Hepatocyte (in vitro differentiated cells): Measurements from ENCODE around the gene EEFSEC. TPM values are rescaled to one million over a fixed set of nuclear protein-coding genes. Genes with fewer than 3 reads are reported as not detected.

Experiments
- DNase-seq: peaks from one replicate; pipeline ENCODE4 v3.0.0-alpha.2; 2016; ENCODE audit warnings: low spot score
- H2AFZ ChIP-seq: fragments of 200-600 bp; sonication (generic); 2 replicates; pipeline ENCODE4 v1.6.0; 2016; ENCODE audit warnings: antibody characterized with exemption, mild to moderate bottlenecking
- H3K27ac ChIP-seq: fragments of 200-600 bp; sonication (generic); 2 replicates; pipeline ENCODE4 v1.5.1; 2016; ENCODE audit warnings: mild to moderate bottlenecking
- H3K27me3 ChIP-seq: fragments of 200-600 bp; sonication (generic); 2 replicates; pipeline ENCODE4 v1.6.1; 2016
- H3K36me3 ChIP-seq: fragments of 200-600 bp; sonication (generic); replicated peaks from 2 replicates; pipeline ENCODE4 v1.5.1; 2016; ENCODE audit warnings: low read depth; ENCODE audit not compliant: insufficient read depth
- H3K4me1 ChIP-seq: fragments of 200-600 bp; sonication (generic); 2 replicates; pipeline ENCODE4 v1.5.1; 2016; ENCODE audit warnings: mild to moderate bottlenecking, moderate library complexity; ENCODE audit not compliant: insufficient read depth
- H3K4me2 ChIP-seq: fragments of 200-600 bp; sonication (generic); 2 replicates; pipeline ENCODE4 v1.6.0; 2016
- H3K4me3 ChIP-seq: fragments of 200-600 bp; sonication (generic); 2 replicates; pipeline ENCODE4 v1.5.1; 2016; ENCODE audit warnings: mild to moderate bottlenecking
- H3K79me2 ChIP-seq: fragments of 200-600 bp; sonication (generic); 2 replicates; pipeline ENCODE4 v1.6.0; 2017; ENCODE audit warnings: mild to moderate bottlenecking
- H3K9me2 ChIP-seq: fragments of 200-600 bp; sonication (generic); replicated peaks from 2 replicates; pipeline ENCODE4 v1.6.0; 2017; ENCODE audit warnings: mild to moderate bottlenecking; ENCODE audit not compliant: insufficient read depth
- H3K9me3 ChIP-seq: fragments of 200-600 bp; sonication (generic); 2 replicates; pipeline ENCODE4 v1.5.1; 2016; ENCODE audit warnings: low read depth, mild to moderate bottlenecking
- H4K20me1 ChIP-seq: fragments of 200-600 bp; sonication (generic); 2 replicates; pipeline ENCODE4 v1.6.0; 2016; ENCODE audit warnings: mild to moderate bottlenecking; ENCODE audit not compliant: insufficient read depth, poor library complexity, severe bottlenecking
- EZH2 ChIP-seq: fragments of 200-600 bp; sonication (generic); IDR thresholded peaks from 2 replicates; pipeline ENCODE4 v1.6.1; 2016; ENCODE audit warnings: antibody characterized with exemption, mild to moderate bottlenecking, borderline replicate concordance
- EZH2phosphoT487 ChIP-seq: fragments of 200-600 bp; sonication (generic); IDR thresholded peaks from one replicate; pipeline ENCODE4 v1.6.1; 2018; ENCODE audit warnings: antibody characterized with exemption, mild to moderate bottlenecking, low read depth, moderate library complexity; ENCODE audit not compliant: unreplicated experiment, severe bottlenecking
- whole genome bisulfite sequencing: methylation state at CpG from one replicate; pipeline ENCODE4 v1.1.6; 2016; ENCODE audit warnings: low lambda C conversion rate; ENCODE audit errors: missing lambda C conversion rate; 5-methylcytosine and 5-hydroxymethylcytosine counted together
- polyA plus RNA-seq: library from polyadenylated mRNA; unstranded; fragments of >200 nt; fragmentation: Nextera tagmentation; extraction: Ambion mirVana; gene quantifications from 2 replicates; pipeline ENCODE4 v1.2.1, GENCODE V29; 2016
- total RNA-seq: library from RNA; depleted of rRNA; stranded (reverse); fragments of >200 nt; gene quantifications from 2 replicates; pipeline ENCODE4 v1.2.3, GENCODE V29; 2014
- TF ChIP-seq, protein P1 (sequence below): fragments of 200-600 bp; sonication (generic); IDR thresholded peaks from 2 replicates; pipeline ENCODE4 v1.5.1; 2016; ENCODE audit warnings: antibody characterized with exemption, mild to moderate bottlenecking; ENCODE audit not compliant: poor library complexity

Gene EEFSEC
- total and polyA plus RNA-seq, 2 experiments from 2014 or later: 9.8 to 17.5 TPM

DNA sequence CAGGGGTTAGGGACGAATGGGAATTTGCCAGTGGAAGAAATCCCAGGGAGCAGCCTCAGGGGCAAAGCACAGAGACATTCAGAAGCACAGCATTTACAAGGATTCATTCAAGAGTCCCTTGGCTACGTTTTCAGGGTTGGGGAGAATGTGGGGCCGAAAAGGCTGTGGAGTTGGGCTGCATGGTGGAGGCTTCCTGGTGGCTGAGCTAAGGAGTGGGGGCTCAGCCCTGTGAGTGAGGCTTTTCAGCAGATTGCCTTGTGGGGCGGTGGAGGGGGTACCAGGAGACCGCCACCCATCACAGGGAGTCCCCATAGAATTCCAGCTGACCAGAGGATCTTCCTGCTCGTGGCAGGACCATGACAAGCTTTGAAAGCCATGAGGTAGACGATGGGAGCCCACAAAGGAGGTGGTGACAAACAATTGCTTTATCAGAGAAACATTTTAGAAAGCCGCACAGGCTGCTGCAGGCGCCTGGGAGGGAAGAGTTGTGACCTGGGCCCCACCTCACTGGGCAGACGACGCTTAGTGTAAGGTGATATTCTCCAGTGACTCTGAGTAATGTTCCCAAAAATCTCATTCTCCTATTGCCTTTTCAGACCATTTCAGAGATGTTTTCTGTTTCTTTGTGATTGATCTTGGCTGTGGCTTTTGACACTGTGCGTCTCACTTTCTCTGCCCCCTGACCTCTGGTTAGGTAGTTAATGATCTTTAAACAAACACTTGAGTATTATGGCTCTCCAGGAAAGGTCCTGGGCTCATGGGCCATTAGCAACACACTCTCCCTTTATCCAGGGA lies 185.5 kb downstream of the EEFSEC start:
- 61% methylated on average over 12 of the region's 12 CpGs for WGBS
- peaks cover 46% of the 10 kb centered on the region for H3K4me1 ChIP-seq
- no peak overlapping the region for H3K4me2 ChIP-seq
- no peak for DNase-seq
- no peak overlapping the region for H3K27ac ChIP-seq
- no peaks in the 10 kb centered on the region for H3K27me3 ChIP-seq
- no peak overlapping the region for H3K4me3 ChIP-seq
- H2AFZ ChIP-seq: no peak overlapping the region
- H3K79me2 ChIP-seq: no peaks in the 10 kb centered on the region
- H3K9me3 ChIP-seq: no peaks in the 10 kb centered on the region
- TF ChIP-seq EZH2 (no peak), EZH2phosphoT487 (no peak)
- TF ChIP-seq, protein P1, sequence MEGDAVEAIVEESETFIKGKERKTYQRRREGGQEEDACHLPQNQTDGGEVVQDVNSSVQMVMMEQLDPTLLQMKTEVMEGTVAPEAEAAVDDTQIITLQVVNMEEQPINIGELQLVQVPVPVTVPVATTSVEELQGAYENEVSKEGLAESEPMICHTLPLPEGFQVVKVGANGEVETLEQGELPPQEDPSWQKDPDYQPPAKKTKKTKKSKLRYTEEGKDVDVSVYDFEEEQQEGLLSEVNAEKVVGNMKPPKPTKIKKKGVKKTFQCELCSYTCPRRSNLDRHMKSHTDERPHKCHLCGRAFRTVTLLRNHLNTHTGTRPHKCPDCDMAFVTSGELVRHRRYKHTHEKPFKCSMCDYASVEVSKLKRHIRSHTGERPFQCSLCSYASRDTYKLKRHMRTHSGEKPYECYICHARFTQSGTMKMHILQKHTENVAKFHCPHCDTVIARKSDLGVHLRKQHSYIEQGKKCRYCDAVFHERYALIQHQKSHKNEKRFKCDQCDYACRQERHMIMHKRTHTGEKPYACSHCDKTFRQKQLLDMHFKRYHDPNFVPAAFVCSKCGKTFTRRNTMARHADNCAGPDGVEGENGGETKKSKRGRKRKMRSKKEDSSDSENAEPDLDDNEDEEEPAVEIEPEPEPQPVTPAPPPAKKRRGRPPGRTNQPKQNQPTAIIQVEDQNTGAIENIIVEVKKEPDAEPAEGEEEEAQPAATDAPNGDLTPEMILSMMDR: no peak
- no peaks in the 10 kb centered on the region for H3K9me2 ChIP-seq
- H4K20me1 ChIP-seq: no peaks in the 10 kb centered on the region
- H3K36me3 ChIP-seq: no peaks in the 10 kb centered on the region

DNA sequence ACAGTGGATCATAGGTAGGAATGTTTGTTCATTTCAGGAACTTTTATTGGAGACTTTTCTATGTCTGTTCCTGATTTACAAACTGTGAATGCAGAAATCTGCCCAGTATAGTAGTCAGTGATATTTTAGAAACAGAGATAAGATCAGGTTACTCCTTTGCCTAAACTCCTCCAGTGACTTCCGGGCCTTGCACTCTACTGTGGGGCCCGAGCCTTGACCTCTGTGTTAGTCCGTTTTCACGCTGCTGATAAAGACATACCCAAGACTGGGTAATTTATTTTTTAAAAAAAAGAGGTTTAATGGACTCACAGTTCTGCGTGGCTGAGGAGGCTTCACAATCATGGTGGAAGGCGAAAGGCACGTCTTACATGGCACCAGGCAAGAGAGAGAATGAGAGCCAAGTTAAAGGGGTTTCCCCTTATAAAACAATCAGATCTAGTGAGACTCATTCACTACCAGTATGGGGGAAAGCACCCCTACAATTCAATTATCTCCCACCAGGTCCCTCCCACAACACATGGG lies 186.3 kb downstream of the EEFSEC start:
- no peak overlapping the region for H2AFZ ChIP-seq
- H3K4me1 ChIP-seq: peaks cover 53% of the 10 kb centered on the region
- 43% methylated on average over 7 of the region's 7 CpGs for WGBS
- H3K27me3 ChIP-seq: no peaks in the 10 kb centered on the region
- H3K4me2 ChIP-seq: no peak overlapping the region
- no peaks in the 10 kb centered on the region for H3K9me2 ChIP-seq
- no peaks in the 10 kb centered on the region for H4K20me1 ChIP-seq
- no peak for DNase-seq
- TF ChIP-seq EZH2 (no peak), EZH2phosphoT487 (no peak)
- TF ChIP-seq, protein P1: no peak
- H3K36me3 ChIP-seq: no peaks in the 10 kb centered on the region
- H3K27ac ChIP-seq: no peak overlapping the region
- H3K79me2 ChIP-seq: no peaks in the 10 kb centered on the region
- no peak overlapping the region for H3K4me3 ChIP-seq
- H3K9me3 ChIP-seq: no peaks in the 10 kb centered on the region

DNA sequence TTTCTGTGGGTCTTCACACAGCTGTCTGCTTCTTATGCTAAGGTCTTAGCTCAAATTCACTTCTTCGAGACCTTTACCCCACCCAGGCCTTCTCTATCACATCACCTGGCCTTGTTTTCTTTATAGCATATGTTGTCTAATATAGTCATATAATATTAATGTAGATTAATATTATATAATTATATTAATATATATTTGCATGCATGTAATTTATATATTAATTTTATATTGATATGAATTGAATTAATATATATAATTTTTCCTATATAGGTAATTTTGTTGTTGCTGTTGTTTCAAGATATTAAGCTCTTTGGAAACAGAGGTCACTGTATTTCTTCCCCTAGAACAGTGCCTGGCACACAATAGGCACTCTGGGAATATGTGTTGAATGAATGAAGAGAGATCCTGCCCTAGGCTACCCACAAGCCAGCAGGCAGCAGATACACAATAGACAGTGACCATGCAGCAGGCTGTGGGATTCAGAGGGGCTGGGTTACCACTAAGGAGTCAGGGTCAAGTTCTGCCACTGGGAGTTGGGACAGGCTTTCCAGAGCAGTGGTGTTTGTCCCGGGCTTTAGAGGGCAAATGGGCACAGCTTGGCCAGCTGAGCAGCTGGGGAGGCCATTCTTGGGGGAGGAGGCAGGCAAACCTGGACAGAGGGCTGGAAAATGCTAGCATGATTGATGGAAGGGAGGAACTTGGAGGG lies 187.1 kb downstream of the EEFSEC start:
- H3K4me2 ChIP-seq: no peak overlapping the region
- H3K9me2 ChIP-seq: no peaks in the 10 kb centered on the region
- H4K20me1 ChIP-seq: no peaks in the 10 kb centered on the region
- H3K79me2 ChIP-seq: no peaks in the 10 kb centered on the region
- peaks cover 52% of the 10 kb centered on the region for H3K4me1 ChIP-seq
- 94% methylated on average over 2 of the region's 2 CpGs for WGBS
- no peak overlapping the region for H3K27ac ChIP-seq
- H3K4me3 ChIP-seq: no peak overlapping the region
- no peaks in the 10 kb centered on the region for H3K27me3 ChIP-seq
- no peak for DNase-seq
- TF ChIP-seq, protein P1: no peak
- TF ChIP-seq EZH2phosphoT487 (no peak), EZH2 (no peak)
- no peaks in the 10 kb centered on the region for H3K9me3 ChIP-seq
- H3K36me3 ChIP-seq: no peaks in the 10 kb centered on the region
- no peak overlapping the region for H2AFZ ChIP-seq
